ENCODE measurements around the gene TNS4.

Gene TNS4

DNA sequence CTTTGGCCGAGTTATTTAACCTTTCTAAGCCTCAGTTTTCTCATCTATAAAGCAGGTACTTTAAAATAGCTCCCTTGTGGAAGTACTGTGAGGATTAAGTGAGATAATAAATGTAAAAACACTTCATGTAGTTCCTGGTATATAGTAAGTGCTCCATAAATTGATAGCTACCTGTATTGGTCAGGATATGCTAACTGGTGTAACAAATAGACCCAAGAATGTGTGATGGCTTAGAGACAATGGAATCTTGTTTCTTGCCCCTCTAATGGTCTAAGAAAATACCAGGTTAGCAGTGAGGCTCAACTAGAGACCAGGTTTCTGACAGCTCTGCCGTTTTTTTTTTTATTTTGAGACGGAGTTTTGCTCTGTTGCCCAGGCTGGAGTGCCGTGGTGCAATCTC is 34.0 kb upstream of the TNS4 start:
- DNase-seq (ENCODE audit: low spot score): no peak

DNA sequence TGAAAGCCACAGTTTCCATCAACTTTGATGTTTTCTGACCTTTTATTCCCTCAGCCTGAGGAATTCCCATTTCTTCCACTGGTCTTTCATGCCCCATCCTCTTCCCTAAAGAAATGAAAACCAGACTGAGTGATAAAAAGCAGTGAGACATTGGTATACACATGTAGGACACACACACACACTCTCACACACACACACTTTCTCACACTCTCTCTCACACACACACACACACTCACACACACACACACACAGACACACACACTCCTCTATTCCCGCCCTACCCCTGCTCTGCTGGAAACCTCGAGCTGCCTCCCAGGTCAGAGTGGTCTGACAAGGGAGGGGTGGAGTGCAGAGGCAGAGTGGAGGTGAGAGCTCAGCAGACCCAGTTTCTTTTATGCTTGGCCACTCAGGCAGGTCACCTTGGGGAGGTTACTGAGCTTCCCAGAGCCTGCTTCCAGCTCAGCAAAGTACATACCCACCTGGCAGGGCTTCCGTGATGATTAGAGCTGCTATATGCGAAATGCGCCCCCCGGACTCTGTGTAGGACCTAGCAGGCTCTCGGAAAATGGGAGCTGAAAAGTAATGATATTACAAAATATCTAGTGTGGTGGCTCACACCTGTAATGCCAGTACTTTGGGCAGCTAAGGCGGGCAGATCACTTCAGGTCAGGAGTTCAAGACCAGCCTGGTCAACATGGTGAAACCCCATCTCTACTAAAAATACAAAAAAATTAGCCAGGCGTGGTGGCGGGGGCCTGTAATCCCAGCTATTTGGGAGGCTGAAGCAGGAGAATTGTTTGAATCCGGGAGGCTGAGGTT is 33.2 kb upstream of the TNS4 start:
- no peak for DNase-seq (ENCODE audit: low spot score)

DNA sequence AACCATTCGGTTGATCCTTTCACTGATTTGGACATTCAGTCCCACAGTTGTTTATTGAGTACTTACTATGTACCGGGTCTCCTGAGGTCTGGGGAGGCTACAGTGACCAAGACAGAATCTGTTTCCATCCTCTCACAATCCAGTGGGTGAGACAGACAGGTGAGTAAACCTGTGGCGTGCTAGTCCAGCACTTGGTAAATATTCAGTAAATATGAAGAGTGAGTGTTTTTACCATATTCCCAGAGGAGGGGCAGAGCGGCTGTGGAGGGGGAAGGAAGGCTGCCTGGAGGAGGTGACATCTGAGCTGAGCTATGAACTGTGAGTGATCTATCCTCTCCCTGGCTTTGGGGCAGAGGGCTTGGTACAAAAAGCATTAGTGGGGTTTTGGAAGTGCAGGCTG is 32.5 kb upstream of the TNS4 start:
- no peak for DNase-seq (ENCODE audit: low spot score)

DNA sequence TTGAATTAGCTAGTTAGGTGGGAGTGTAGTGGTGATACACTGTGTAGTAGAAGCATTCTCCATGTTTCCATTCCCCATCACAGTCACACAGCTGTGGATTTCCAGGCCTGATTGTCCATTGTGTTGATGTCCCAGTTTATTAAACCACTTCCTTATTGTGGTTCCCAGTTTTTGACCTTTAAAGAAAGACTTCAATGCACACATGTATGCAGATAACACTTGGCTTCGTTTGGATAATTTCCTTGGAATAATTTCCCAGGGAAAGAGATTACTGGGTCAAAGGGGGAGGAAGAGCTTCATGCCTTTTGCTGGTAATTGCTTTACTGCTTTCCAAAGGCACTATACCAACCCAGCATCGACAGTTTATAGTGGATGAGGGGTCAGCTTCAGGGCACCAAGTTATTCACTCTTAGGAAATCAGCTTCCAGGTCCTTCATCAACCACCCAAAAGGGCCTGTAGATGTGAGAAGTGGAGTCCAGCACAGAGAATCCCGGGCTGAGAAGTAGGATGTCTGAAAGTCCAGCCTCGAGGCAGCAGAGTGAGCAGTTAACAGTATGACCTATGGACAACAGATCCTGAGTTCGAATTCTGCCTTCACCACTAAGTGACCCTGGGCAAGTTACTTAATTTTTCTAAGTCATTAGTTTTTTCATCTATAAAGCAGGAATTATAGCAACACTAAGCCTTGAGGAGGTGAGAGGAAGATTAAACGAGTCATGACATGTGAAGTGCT is 31.3 kb upstream of the TNS4 start:
- no peak for DNase-seq (ENCODE audit: low spot score)

DNA sequence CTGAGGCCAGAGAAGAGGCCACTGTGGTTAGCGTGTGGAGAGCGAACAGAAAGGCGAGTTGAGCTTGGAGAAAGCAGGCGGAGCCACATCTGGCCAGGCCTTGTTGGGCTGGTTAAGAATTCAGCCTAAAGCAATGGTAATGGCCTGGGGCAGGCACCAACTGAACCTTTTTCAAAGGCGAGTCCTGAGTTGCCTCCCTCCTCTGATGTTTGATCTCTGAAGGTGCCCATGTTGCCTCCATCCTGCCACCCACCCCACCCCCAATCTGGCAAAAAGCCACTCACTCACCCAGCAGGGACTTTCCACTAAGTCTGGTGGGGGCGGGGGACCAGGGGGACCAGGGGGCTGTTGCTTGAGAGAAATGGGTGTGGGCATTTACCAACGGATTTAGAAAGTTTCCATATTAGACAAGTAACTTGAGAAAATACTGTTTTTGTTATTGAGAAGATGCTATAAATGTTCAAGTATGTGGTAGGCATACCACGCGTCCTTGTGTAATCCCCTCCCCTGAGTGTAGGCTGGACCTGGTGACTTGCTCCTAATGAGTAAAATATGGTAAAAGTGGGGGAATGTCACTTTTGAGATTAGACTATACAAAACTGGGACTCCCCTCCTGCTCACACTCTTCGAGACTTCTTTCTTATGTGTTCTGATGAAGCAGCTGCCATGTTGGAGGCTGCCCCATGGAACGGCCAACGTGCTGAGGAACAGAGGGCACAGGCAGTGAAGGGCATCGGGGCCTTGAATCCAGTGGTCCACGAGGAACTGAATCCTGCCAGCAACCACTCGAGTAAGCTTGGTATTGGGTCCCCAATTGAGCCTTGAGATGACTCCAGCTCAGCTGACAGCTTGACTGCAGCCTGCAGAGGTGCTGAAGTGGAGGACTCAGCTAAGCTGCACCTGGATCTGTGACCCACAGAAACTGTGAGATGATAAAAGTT is 29.9 kb upstream of the TNS4 start:
- DNase-seq (ENCODE audit: low spot score): no peak

DNA sequence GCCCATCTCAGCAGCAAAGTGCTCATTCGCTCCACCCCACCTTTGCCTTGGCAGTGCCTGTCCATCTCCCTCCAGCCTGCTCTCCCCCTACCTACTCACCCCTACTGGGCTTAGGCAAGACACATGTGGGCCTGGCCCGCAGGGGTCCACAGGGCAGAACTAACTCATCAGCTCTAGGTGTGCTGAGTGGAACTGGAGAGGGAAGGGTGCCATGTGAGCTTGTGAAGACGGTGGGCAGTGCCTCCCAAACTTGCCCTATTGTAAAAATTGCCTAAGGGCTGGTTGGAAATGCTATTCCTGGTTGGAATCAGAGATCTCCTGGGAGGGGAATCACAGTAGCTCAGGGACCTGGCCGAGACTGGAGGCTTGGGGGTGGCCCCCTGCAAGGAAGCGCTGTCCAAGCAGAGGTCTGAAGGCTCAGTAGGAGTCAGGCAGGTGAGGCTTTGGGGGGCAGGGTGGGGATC is 29.1 kb upstream of the TNS4 start:
- no peak for DNase-seq (ENCODE audit: low spot score)

DNA sequence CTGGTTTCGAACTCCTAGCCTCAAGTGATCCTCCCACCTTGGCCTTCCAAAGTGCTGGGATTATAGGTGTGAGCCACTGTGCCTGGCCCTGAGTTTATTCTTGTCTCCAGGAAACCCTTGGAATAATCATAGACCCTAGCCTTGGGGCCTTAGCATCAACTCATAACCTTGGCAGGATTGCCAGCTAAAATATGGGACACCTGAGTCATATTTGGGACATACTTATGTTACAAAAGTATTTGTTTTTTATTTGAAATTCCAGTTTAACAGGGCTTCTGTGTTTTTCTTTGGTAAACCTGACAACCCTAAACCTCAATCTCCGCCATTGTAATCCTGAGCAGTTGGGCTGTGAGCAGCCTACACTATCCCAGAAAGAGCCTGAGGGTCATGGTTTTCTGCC is 28.6 kb upstream of the TNS4 start:
- DNase-seq (ENCODE audit: low spot score): no peak

DNA sequence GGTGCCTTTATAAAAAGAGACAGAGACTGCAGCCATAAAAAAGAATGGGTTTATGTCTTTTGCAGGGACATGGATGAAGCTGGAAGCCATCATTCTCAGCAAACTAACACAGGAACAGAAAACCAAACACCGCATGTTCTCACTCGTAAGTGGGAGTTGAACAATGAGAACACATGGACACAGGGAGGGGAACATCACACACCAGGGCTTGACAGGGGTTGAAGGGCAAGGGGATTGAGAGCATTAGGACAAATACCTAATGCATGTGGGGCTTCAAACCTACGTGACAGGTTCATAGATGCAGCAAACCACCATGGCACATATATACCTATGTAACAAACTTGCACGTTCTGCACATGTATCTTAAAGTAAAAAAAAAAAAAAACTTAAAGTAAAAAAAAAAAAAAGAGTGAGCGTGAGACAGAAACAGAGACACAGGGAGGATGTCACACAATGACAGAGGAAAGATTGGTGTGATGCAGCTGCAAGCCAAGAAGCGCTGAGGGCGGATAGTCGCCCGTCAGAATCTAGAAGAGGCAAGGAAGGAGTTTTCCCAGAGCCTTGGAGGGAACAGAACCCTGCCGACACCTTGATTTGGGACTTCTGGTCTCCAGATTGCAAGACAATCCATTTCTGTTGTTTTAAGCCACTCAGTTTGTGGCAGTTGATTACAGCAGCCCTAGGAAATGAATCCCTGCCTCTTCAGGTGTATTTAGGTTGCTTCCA is 27.4 kb upstream of the TNS4 start:
- no peak for DNase-seq (ENCODE audit: low spot score)

- no peak for DNase-seq (ENCODE audit: low spot score)
Observed at GRCh38 chr17:40526668-40527067, 25.2 kb upstream of the TNS4 start.

DNA sequence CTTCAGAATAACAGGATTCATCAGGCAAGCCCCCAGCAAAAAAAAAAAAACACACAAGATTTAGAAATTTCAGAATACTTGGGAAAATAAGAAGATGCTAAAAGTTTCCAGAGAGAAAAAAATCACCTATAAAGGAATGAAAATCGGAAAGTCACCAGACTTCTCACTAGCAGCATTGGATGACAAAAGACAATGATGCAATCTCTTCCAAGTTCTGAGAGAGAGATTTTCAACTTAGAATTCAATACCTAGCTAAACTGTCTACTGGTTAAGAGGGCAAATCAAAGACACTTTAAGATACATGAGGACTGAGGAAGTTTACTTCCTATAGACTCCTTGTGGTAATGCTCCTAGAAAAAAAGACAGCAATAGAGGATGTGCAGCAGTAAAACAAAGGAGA is 23.9 kb upstream of the TNS4 start:
- no peak for DNase-seq (ENCODE audit: low spot score)

DNA sequence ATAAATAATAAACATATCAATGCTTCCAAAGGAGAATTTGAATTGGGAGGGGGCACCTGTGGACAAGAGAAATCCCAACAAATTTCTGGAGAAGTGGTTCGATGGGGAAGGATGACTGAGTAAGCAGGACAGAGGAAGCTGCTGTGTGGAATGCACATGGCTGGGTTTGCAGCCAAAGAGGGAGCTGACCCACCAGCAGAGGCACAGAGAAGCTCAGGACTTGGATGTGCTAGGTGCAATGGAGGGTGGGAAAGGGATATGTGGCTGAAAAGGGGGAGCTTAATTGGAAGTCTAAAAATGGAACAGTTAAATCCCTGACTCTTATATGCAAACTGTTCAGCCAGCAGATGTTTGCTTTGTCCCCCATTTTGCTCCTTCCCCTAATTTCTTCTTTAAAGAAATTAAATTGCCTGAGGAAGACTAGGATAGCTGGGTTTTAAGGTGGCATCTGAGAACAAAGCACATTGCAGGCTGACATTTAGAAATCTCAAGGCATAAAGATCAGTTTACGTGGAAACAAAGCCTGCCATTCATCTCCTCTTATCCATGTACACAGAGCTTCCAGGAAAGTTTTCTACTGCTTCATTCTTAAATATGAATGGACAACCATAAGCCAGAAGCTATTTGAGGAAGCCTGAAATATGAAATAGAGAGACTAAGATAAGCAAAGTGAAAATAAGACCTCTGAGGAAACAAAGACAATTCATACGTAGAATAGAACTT is 23.0 kb upstream of the TNS4 start:
- DNase-seq (ENCODE audit: low spot score): no peak

DNA sequence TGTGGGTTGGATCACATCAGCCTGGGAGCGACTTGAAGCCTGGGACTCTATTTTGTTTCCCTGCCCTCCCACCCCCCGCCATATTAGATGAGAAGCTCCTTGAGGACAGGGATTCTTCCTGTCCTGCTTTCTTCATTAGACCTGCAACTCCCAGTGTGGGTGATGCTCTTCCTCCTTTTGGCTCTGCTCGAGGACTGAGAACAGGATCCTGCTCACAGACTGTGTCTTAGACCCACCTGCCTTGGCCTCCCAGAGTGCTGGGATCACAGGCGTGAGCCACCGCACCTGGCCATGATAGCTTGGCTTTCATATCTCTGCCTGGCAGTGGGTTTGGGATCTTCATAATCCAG is 21.5 kb upstream of the TNS4 start:
- DNase-seq (ENCODE audit: low spot score): no peak

DNA sequence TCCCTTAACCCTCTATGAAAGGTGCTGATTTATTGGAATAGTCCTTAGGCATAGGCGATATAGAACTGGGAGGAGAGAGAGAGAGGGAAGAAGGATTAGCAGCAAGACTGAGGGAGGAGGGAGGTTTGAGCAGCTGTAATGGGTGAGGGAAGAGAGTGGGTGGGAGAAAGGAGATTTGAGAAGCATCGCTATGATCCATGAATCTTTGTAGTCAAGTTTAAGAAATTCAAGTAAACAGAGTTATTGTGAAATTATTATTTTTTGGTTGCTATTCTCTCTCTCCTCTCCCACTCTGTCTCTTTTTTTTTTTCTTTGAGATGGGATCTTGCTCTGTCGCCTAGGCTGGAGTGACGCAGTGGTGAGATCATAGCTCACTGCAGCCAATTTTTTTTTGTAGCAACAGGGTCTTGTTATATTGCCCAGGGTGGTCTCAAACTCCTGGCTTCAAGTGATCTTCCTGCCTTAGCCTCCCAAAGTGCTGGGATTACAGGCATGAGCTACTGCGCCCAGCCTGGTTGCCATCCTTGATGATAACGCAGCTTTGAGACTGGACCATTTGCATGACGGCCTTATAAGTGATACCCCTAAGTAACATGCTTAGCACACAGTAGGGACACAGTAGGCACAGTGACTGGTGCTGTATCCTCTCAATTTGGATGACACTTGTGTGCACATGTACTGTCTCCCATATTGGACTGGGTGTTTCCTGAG is 21.0 kb upstream of the TNS4 start:
- DNase-seq (ENCODE audit: low spot score): no peak

DNA sequence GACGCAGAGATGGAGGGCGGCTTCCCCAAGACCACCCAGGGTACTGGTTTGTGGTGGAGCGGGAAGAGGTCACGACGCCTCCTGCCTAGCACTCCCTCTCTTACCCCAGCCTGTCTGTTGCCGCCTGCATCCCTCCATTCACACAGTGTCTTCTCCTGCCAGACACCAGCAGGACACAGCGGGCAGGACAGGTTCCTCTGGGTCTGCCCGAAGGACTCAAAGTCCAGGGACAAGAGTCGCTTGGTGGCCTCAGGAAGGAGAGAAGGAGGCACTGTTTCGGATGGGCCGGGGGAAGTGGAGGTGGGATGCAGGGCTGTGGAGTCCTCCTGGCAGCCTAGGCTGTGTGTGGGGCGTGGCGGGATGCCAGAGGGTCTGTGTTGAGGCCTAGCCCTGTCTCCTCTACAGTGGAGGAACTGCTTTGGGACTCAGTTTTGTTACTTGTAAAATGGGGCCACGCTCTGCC is 19.6 kb upstream of the TNS4 start:
- no peak for DNase-seq (ENCODE audit: low spot score)

DNA sequence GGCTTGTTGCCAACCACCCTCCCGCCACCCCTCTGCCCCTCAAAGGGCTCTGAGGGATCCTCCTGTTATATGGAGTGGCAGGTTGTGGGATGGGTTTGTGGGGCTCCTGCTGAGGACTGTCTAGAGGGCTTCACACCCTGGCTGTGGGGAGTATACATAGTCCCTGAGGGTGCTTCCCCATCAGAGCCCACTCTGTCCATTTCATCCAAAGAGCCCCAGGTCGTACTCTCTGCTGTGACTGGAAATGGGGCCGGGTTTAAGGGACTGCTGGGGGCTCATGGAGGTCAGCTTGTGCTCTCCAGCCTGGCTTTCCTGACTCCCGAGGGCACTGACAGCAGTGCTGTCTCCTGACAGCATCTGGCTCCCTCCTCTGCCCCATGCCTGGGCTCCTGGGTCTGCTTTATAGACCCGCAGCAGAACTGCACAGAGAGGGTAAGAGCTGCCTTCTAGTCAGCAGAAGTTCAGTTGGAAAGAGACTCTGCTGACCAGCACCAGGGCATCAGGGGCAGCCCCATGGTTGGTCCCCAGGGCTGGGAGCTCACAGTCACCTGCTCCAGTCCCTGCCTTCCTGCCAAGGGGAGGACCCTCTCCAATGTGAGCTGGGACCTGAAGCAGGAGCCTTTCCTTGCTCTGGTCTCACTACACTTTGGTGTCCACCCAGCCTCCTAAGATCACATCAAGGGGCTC is 17.8 kb upstream of the TNS4 start:
- DNase-seq (ENCODE audit: low spot score): no peak

GRCh38 chr17:40518401-40519088 is 17.1 kb upstream of the TNS4 start:
- DNase-seq (ENCODE audit: low spot score): no peak

DNA sequence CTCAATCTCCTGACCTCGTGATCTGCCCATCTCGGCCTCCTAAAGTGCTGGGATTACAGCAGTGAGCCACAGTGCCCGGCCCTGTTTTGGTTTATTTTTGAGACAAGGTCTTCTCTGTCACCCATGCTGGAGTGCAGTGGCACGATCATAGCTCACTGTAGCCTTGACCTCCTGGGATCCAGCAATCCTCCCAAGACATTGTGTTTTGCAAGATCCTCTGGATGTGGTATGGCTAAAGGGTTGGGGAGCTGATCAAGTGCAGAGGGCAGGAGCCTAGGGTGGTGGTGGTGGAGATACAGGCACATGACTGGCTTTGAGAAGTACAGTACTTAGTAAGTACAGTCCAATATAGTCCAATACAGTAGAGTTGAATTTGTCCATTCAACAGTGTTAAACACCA is 16.6 kb upstream of the TNS4 start:
- no peak for DNase-seq (ENCODE audit: low spot score)

DNA sequence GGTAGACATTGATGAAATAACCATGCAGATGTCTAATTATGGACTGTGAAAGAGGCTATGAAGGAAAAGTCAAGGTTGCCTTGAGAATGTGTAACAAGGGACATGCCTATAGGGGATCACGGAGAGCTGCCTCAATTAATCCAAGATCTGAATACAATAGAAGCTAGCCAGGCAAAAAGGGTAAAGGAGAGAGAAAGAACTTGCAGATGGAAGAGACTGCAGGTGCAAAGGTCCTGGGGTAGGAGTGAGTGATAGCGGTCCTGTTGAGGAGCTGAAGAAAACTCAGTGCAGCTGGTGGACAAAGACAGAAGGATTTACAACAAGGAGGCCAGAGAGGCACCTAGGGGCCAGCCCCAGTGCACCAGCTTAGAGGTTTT is 15.9 kb upstream of the TNS4 start:
- no peak for DNase-seq (ENCODE audit: low spot score)

GRCh38 chr17:40516581-40517285 is 15.3 kb upstream of the TNS4 start:
- DNase-seq (ENCODE audit: low spot score): no peak

Data from putamen (tissue), 1 donor.